Measurements from ENCODE around the gene PAK5. TPM values are rescaled to one million over a fixed set of nuclear protein-coding genes. Genes with fewer than 3 reads are reported as not detected.
A peak's percentile ranks its signal among the peaks of the same experiment; 100 is the strongest.

The PAK5 gene
- total and polyA plus RNA-seq, 8 donors, result 1.0 to 2.0 (median 1.5) TPM

DNA sequence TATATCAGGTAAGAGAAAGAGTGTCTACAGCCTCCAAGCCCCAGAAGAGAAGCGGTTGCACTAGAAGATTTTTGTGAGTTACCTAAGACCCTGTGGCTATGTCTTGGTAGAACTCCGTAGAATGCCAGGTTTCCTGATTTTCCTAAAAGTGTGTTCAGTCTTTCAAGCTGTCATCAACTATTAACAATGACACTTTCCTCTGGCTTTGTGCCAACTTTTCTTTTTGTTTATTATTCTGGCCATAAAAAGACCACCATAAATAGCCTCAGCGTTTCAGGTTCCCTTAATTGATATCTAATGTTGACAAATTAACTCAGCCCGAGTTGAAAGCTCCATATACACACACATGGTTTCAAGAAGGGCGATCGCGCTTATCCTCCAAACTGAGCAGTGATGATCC is 1.2 kb downstream of the PAK5 start:
- H3K27ac ChIP-seq, result no peak overlapping the region
- ATAC-seq (no peak), DNase-seq (no peak), FAIRE-seq (no peak)
- TF ChIP-seq, protein P1, sequence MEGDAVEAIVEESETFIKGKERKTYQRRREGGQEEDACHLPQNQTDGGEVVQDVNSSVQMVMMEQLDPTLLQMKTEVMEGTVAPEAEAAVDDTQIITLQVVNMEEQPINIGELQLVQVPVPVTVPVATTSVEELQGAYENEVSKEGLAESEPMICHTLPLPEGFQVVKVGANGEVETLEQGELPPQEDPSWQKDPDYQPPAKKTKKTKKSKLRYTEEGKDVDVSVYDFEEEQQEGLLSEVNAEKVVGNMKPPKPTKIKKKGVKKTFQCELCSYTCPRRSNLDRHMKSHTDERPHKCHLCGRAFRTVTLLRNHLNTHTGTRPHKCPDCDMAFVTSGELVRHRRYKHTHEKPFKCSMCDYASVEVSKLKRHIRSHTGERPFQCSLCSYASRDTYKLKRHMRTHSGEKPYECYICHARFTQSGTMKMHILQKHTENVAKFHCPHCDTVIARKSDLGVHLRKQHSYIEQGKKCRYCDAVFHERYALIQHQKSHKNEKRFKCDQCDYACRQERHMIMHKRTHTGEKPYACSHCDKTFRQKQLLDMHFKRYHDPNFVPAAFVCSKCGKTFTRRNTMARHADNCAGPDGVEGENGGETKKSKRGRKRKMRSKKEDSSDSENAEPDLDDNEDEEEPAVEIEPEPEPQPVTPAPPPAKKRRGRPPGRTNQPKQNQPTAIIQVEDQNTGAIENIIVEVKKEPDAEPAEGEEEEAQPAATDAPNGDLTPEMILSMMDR (IDR thresholded peaks at IDR 0.05), result no peak
- no peaks in the 10 kb centered on the region for H3K27me3 ChIP-seq
- WGBS, 2 donors, result 22 to 28% methylated on average over 7 of the region's 7 CpGs
- H3K4me3 ChIP-seq, result peak overlapping the region in 3 of 4 donors; percentile 33 to 58 (median 49)
- H3K36me3 ChIP-seq, result no peaks in the 10 kb centered on the region
- no peaks in the 10 kb centered on the region for H3K9me3 ChIP-seq
- H3K4me1 ChIP-seq, result no peaks in the 10 kb centered on the region
- intact Hi-C loops (cut with DNase I), result no loop called here

- 51 to 64% methylated on average over 1 of the region's 1 CpG for WGBS, 2 donors
- FAIRE-seq, result no peak
- H3K27ac ChIP-seq, result no peak overlapping the region
These were observed 3.6 kb downstream of the PAK5 start for GRCh38 chr20:9835302-9835701.

GRCh38 chr20:9831032-9831431 is 7.8 kb downstream of the PAK5 start:
- no peak for DNase-seq
- 86 to 94% methylated on average over 5 of the region's 5 CpGs for WGBS, 2 donors

More at GRCh38 chr20:9835302-9835701, 3.6 kb downstream of the PAK5 start:
- intact Hi-C loops (cut with DNase I), result no loop called here
- no peak overlapping the region for H3K4me3 ChIP-seq
- no peaks in the 10 kb centered on the region for H3K9me3 ChIP-seq
- DNase-seq (no peak), ATAC-seq (no peak)
- H3K27me3 ChIP-seq, result no peaks in the 10 kb centered on the region
- no peaks in the 10 kb centered on the region for H3K36me3 ChIP-seq
- TF ChIP-seq, protein P1 (IDR thresholded peaks at IDR 0.05), result no peak
- no peaks in the 10 kb centered on the region for H3K4me1 ChIP-seq

GRCh38 chr20:9829835-9830234 is 9.0 kb downstream of the PAK5 start:
- FAIRE-seq (no peak), DNase-seq (no peak), ATAC-seq (peak in 1 of 4 donors; percentile 29)
- Histone ChIP-seq H3K4me1 (peaks cover 0 to 20% (median 8%) of the 10 kb centered on the region in 3 donors), H3K4me3 (no peak overlapping the region), H3K9me3 (no peaks in the 10 kb centered on the region), H3K27ac (no peak overlapping the region), H3K27me3 (no peaks in the 10 kb centered on the region), H3K36me3 (no peaks in the 10 kb centered on the region)
- intact Hi-C loops (cut with DNase I), result no loop called here
- TF ChIP-seq, protein P1 (IDR thresholded peaks at IDR 0.05), result no peak

More at GRCh38 chr20:9831032-9831431, 7.8 kb downstream of the PAK5 start:
- H3K9me3 ChIP-seq, result no peaks in the 10 kb centered on the region
- peaks cover 0 to 20% (median 8%) of the 10 kb centered on the region in 3 donors for H3K4me1 ChIP-seq
- intact Hi-C loops (cut with DNase I), result no loop called here
- no peak overlapping the region for H3K4me3 ChIP-seq
- ATAC-seq (no peak), FAIRE-seq (no peak)
- H3K36me3 ChIP-seq, result no peaks in the 10 kb centered on the region
- H3K27me3 ChIP-seq, result no peaks in the 10 kb centered on the region
- H3K27ac ChIP-seq, result no peak overlapping the region
- TF ChIP-seq, protein P1 (IDR thresholded peaks at IDR 0.05), result no peak

DNA sequence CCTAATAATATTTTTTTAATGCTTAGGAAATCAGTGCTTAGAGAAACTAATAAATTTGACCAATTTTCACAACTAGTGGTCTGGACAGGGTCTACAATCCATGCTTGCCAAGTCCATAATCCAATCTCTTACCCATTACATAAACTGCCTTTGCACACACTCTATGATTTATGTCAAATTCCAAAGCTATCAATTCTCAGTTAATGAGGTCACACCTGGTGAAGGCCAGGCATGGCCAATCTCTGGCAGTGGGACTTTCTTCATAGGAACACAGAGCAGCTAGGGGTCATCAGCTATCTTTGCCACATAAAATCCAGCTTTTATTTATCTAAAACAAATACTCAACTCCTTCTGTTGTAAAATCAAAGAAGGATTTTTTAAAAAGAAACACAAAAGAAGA is 21.2 kb downstream of the PAK5 start:
- intact Hi-C loops (cut with DNase I), result no loop called here
- Histone ChIP-seq H3K27me3 (no peaks in the 10 kb centered on the region), H3K27ac (peak overlapping the region in 1 of 4 donors; percentile 13), H3K4me3 (no peak overlapping the region), H3K4me1 (peaks cover 0 to 11% (median 0%) of the 10 kb centered on the region in 3 donors), H3K9me3 (no peaks in the 10 kb centered on the region), H3K36me3 (no peaks in the 10 kb centered on the region)
- no peak for DNase-seq
- ATAC-seq, result peak in 2 of 4 donors; percentile 71 to 74
- TF ChIP-seq, protein P1 (IDR thresholded peaks at IDR 0.05), result no peak
- FAIRE-seq, result no peak
